ENCODE measurements around the gene ST6GALNAC3.

Gene ST6GALNAC3

GRCh38 chr1:76425201-76426145, 350.9 kb downstream of the ST6GALNAC3 start:
- H3K27ac ChIP-seq: peak overlapping the region; percentile 52
- TF ChIP-seq CTCF (IDR thresholded peaks at IDR 0.05; ENCODE audit: low read depth, low read length, missing control alignments): no peak
- in situ Hi-C loops (cut with HindIII; ENCODE audit: low pct_ligation_motif_present, low sequenced_read_pairs): no loop called here
- no peak overlapping the region for H3K4me3 ChIP-seq (ENCODE audit: low read depth, low read length)
- peak; percentile 79 for DNase-seq
- H3K27me3 ChIP-seq (replicated peaks): no peaks in the 10 kb centered on the region
- H3K36me3 ChIP-seq (replicated peaks): no peaks in the 10 kb centered on the region

- no peak for TF ChIP-seq CTCF (IDR thresholded peaks at IDR 0.05; ENCODE audit: low read depth, low read length, missing control alignments)
- Histone ChIP-seq H3K36me3 (replicated peaks) (no peaks in the 10 kb centered on the region), H3K4me3 (ENCODE audit: low read depth, low read length) (no peak overlapping the region), H3K27ac (no peak overlapping the region), H3K27me3 (replicated peaks) (no peaks in the 10 kb centered on the region)
- DNase-seq: peak; percentile 31
- in situ Hi-C loops (cut with HindIII; ENCODE audit: low pct_ligation_motif_present, low sequenced_read_pairs): no loop called here
These were observed 352.1 kb downstream of the ST6GALNAC3 start for GRCh38 chr1:76426606-76427005.

GRCh38 chr1:76428028-76428427, 353.5 kb downstream of the ST6GALNAC3 start:
- H3K27ac ChIP-seq: no peak overlapping the region
- in situ Hi-C loops (cut with HindIII; ENCODE audit: low pct_ligation_motif_present, low sequenced_read_pairs): no loop called here
- DNase-seq: no peak

GRCh38 chr1:76430531-76430930, 356.0 kb downstream of the ST6GALNAC3 start:
- Histone ChIP-seq H3K4me3 (ENCODE audit: low read depth, low read length) (no peak overlapping the region), H3K27ac (no peak overlapping the region), H3K27me3 (replicated peaks) (no peaks in the 10 kb centered on the region), H3K36me3 (replicated peaks) (no peaks in the 10 kb centered on the region)
- in situ Hi-C loops (cut with HindIII; ENCODE audit: low pct_ligation_motif_present, low sequenced_read_pairs): no loop called here
- DNase-seq: no peak
- no peak for TF ChIP-seq CTCF (IDR thresholded peaks at IDR 0.05; ENCODE audit: low read depth, low read length, missing control alignments)

More at GRCh38 chr1:76428028-76428427, 353.5 kb downstream of the ST6GALNAC3 start:
- no peak for TF ChIP-seq CTCF (IDR thresholded peaks at IDR 0.05; ENCODE audit: low read depth, low read length, missing control alignments)
- no peaks in the 10 kb centered on the region for H3K27me3 ChIP-seq (replicated peaks)
- H3K36me3 ChIP-seq (replicated peaks): no peaks in the 10 kb centered on the region
- no peak overlapping the region for H3K4me3 ChIP-seq (ENCODE audit: low read depth, low read length)

GRCh38 chr1:76433526-76433925, 359.0 kb downstream of the ST6GALNAC3 start:
- Histone ChIP-seq H3K36me3 (replicated peaks) (no peaks in the 10 kb centered on the region), H3K4me3 (ENCODE audit: low read depth, low read length) (no peak overlapping the region), H3K27ac (no peak overlapping the region), H3K27me3 (replicated peaks) (no peaks in the 10 kb centered on the region)
- no peak for TF ChIP-seq CTCF (IDR thresholded peaks at IDR 0.05; ENCODE audit: low read depth, low read length, missing control alignments)
- in situ Hi-C loops (cut with HindIII; ENCODE audit: low pct_ligation_motif_present, low sequenced_read_pairs): no loop called here
- peak; percentile 69 for DNase-seq
